IgD-negative memory B cell (primary cell): ENCODE measurements around the gene EPB41L2. TPM values are rescaled to one million over a fixed set of nuclear protein-coding genes. Genes with fewer than 3 reads are reported as not detected.
"Not testable (repeated sequence)": the region's sequence is repeated elsewhere in the genome, so short reads cannot be mapped to it uniquely, and the experiment has no call there.

ENCODE experiments used
- H3K27ac Mint-ChIP-seq, 3 donors: one replicate each; pipeline ENCODE4 v1.8.0; 2020 to 2022; ENCODE audit warnings: mild to moderate bottlenecking in 3 of 3, mixed read lengths in 3 of 3, moderate library complexity in 1 of 3
- H3K27me3 Mint-ChIP-seq: one replicate; pipeline ENCODE4 v1.8.0; 2021; ENCODE audit warnings: mixed read lengths
- H3K36me3 Mint-ChIP-seq: one replicate; pipeline ENCODE4 v1.8.0; 2020; ENCODE audit warnings: mild to moderate bottlenecking, mixed read lengths
- H3K4me1 Mint-ChIP-seq, 3 donors: one replicate each; pipeline ENCODE4 v1.8.0; 2020 to 2022; ENCODE audit warnings: mixed read lengths in 3 of 3, mild to moderate bottlenecking in 1 of 3
- H3K4me3 Mint-ChIP-seq, 4 donors: one replicate each; pipeline ENCODE4 v1.8.0; 2020 to 2022; ENCODE audit warnings: mild to moderate bottlenecking in 4 of 4, mixed read lengths in 4 of 4, moderate library complexity in 3 of 4
- H3K9me3 Mint-ChIP-seq, 3 donors: one replicate each; pipeline ENCODE4 v1.8.0; 2020 to 2021; ENCODE audit warnings: mixed read lengths in 3 of 3, mild to moderate bottlenecking in 1 of 3
- polyA plus RNA-seq: library from polyadenylated mRNA; unstranded; fragments of 300-500 nt; fragmentation: Illumina TruSeq; gene quantifications from one replicate; pipeline ENCODE4 v1.2.3, GENCODE V29; 2021

The EPB41L2 gene
- polyA plus RNA-seq, 1 donor from 2014 or later, result 21.2 TPM

- Mint-ChIP-seq H3K4me1 (no peaks in the 10 kb centered on the region), H3K9me3 (no peaks in the 10 kb centered on the region), H3K27ac (no peak overlapping the region), H3K27me3 (no peaks in the 10 kb centered on the region), H3K4me3 (no peak overlapping the region), H3K36me3 (no peaks in the 10 kb centered on the region)
Observed at GRCh38 chr6:130810307-130811030, 252.6 kb downstream of the EPB41L2 start.

- peak overlapping the region in 1 of 3 donors; percentile 47 for H3K27ac Mint-ChIP-seq
- H3K4me3 Mint-ChIP-seq, H3K36me3 Mint-ChIP-seq, H3K27me3 Mint-ChIP-seq, H3K4me1 Mint-ChIP-seq, H3K9me3 Mint-ChIP-seq: not testable (repeated sequence)
Observed at GRCh38 chr6:130801368-130801767, 261.7 kb downstream of the EPB41L2 start.

GRCh38 chr6:130797061-130797460 lies 266.0 kb downstream of the EPB41L2 start:
- H3K9me3 Mint-ChIP-seq, result peaks cover 0 to 10% (median 4%) of the 10 kb centered on the region in 3 donors
- no peak overlapping the region for H3K4me3 Mint-ChIP-seq
- H3K4me1 Mint-ChIP-seq, result peaks cover 0 to 2% (median 0%) of the 10 kb centered on the region in 3 donors
- H3K27ac Mint-ChIP-seq, result no peak overlapping the region
- peaks cover 4% of the 10 kb centered on the region for H3K27me3 Mint-ChIP-seq
- H3K36me3 Mint-ChIP-seq, result no peaks in the 10 kb centered on the region

- H3K4me3 Mint-ChIP-seq, result no peak overlapping the region
- H3K27ac Mint-ChIP-seq, result no peak overlapping the region
- H3K9me3 Mint-ChIP-seq, result peaks cover 0 to 10% (median 4%) of the 10 kb centered on the region in 3 donors
- H3K27me3 Mint-ChIP-seq, result peaks cover 4% of the 10 kb centered on the region
- no peaks in the 10 kb centered on the region for H3K36me3 Mint-ChIP-seq
- peaks cover 0 to 2% (median 0%) of the 10 kb centered on the region in 3 donors for H3K4me1 Mint-ChIP-seq
Observed at GRCh38 chr6:130796313-130796905, 266.6 kb downstream of the EPB41L2 start.

GRCh38 chr6:130794738-130795137 lies 268.3 kb downstream of the EPB41L2 start:
- Mint-ChIP-seq H3K27me3 (peaks cover 4% of the 10 kb centered on the region), H3K4me3 (no peak overlapping the region), H3K4me1 (peaks cover 0 to 2% (median 0%) of the 10 kb centered on the region in 3 donors), H3K9me3 (peaks cover 0 to 6% (median 4%) of the 10 kb centered on the region in 3 donors), H3K27ac (no peak overlapping the region), H3K36me3 (no peaks in the 10 kb centered on the region)

- Mint-ChIP-seq H3K4me1 (peaks cover 0 to 2% (median 0%) of the 10 kb centered on the region in 3 donors), H3K4me3 (no peak overlapping the region), H3K36me3 (no peaks in the 10 kb centered on the region), H3K9me3 (peaks cover 0 to 6% (median 2%) of the 10 kb centered on the region in 3 donors), H3K27me3 (peaks cover 6% of the 10 kb centered on the region), H3K27ac (no peak overlapping the region)
Observed at GRCh38 chr6:130794010-130794697, 268.9 kb downstream of the EPB41L2 start.

Other genes with a start within 250 kb of the EPB41L2 start
- gene SMLR1, start 235.8 kb downstream of the EPB41L2 start, polyA plus RNA-seq, result not detected
- 2.8 TPM for gene AKAP7, start 72.2 kb upstream of the EPB41L2 start, polyA plus RNA-seq